ENCODE data around the gene SERPING1. TPM values are rescaled to one million over a fixed set of nuclear protein-coding genes. Genes with fewer than 3 reads are reported as not detected.

Gene SERPING1
- total and polyA plus RNA-seq, 2 of the 13 experiments (the other 11 are each of a cell fraction or from before 2014, with no cell fraction given) = 2.0 to 10.4 TPM

- 0 out of 2 replicates have a peak, but pooled peaks have one; percentile 25 for TF ChIP-seq GMEB2 (CRISPR knock-in tag; IDR thresholded peaks at IDR 0.05; ENCODE audit: low read depth)
- no peak; the same call in 1 of the 2 replicates for TF ChIP-seq ZNF12 (CRISPR knock-in tag; IDR thresholded peaks at IDR 0.05)
- TF ChIP-seq PLSCR1 (CRISPR knock-in tag; IDR thresholded peaks at IDR 0.05; ENCODE audit: borderline replicate concordance) = no peak
- TF ChIP-seq NFYC (CRISPR knock-in tag; IDR thresholded peaks at IDR 0.05) = no peak; the same call in 1 of the 2 replicates
- TF ChIP-seq MYC (CRISPR knock-in tag; IDR thresholded peaks at IDR 0.05; ENCODE audit: borderline replicate concordance) = peak; percentile 28; the same call in 1 of the 2 replicates
- TF ChIP-seq THAP7 (CRISPR knock-in tag; IDR thresholded peaks at IDR 0.05) = no peak
- TF ChIP-seq ZNF562 (CRISPR knock-in tag; IDR thresholded peaks at IDR 0.05; ENCODE audit: borderline replicate concordance) = no peak
- TF ChIP-seq ZNF343 (CRISPR knock-in tag; IDR thresholded peaks at IDR 0.05) = peak; percentile 99
- TF ChIP-seq ZFP62 (CRISPR knock-in tag; IDR thresholded peaks at IDR 0.05) = no peak
- no peak for TF ChIP-seq CENPBD1 (CRISPR knock-in tag; IDR thresholded peaks at IDR 0.05; ENCODE audit: borderline replicate concordance, low read depth)
- TF ChIP-seq STAG1 (CRISPR knock-in tag; IDR thresholded peaks at IDR 0.05) = no peak
- TF ChIP-seq ZFAT (CRISPR knock-in tag; conservative IDR thresholded peaks at IDR 0.05) = no peak
- TF ChIP-seq ZBTB26 (CRISPR knock-in tag; IDR thresholded peaks at IDR 0.05; ENCODE audit: borderline replicate concordance) = no peak
- TF ChIP-seq TBX3 (IDR thresholded peaks at IDR 0.05; ENCODE audit: borderline replicate concordance) = no peak
- no peak for TF ChIP-seq WIZ (CRISPR knock-in tag; IDR thresholded peaks at IDR 0.05)
- no peak for TF ChIP-seq SP1 (IDR thresholded peaks at IDR 0.05)
- no peak for TF ChIP-seq SP1 (CRISPR knock-in tag; IDR thresholded peaks at IDR 0.05)
- no peak for TF ChIP-seq SKI (IDR thresholded peaks at IDR 0.05; ENCODE audit: partially characterized antibody)
- TF ChIP-seq LBX2 (CRISPR knock-in tag; IDR thresholded peaks at IDR 0.05; ENCODE audit: borderline replicate concordance) = no peak
- TF ChIP-seq ZNF567 (CRISPR knock-in tag; IDR thresholded peaks at IDR 0.05; ENCODE audit: borderline replicate concordance) = no peak
- no peak for TF ChIP-seq NPAS2 (CRISPR knock-in tag; IDR thresholded peaks at IDR 0.05; ENCODE audit: borderline replicate concordance)
- TF ChIP-seq ZNF766 (CRISPR knock-in tag; IDR thresholded peaks at IDR 0.05; ENCODE audit: borderline replicate concordance) = no peak
- TF ChIP-seq UBTF (CRISPR knock-in tag; IDR thresholded peaks at IDR 0.05) = peak; percentile 26; the same call in 1 of the 2 replicates
These were observed 42.0 kb downstream of the SERPING1 start (continued) for GRCh38 chr11:57639321-57640067.
